ENCODE measurements around the gene NHERF1. TPM values are rescaled to one million over a fixed set of nuclear protein-coding genes. Genes with fewer than 3 reads are reported as not detected.

NHERF1 gene
- total RNA-seq, 1 donor from 2014 or later: 86.9 TPM

DNA sequence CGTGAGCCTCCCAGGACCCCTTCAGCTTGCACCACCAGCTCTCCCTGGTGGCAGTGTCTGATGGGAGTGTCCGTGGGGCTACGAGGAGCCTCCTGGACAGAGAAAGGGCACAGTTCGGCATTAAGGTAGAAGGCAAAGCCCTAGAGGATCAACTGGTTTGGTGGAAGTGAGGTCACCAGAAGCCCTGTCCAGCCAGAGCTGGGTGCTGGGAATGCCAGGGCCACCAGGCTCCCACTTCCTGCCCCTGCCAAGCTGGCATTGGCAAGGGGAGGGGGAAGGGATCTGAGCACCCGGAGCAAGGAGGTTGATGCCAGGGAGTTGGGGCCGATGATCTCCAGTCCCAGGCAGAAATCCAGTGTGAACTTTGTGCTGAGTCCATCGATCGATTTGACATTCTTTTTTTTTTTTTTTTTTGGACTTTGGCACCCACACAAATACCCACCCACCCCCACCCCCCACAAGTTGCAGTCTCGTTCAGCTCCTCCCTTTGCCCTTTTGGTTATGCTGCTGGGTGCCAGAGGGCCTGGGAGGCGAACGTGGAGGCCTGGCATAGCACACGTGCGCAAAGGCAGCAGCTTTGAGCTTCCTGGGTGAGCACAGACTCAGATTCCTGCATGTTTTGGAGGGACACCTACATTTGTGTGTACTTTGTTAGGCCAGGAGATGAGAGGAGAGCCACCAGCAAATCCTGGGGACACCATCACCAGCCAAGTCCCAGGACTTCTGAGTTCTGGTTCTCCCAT, 2.1 kb downstream of the NHERF1 start:
- H3K9me3 Mint-ChIP-seq: no peaks in the 10 kb centered on the region
- TF ChIP-seq, protein P1, sequence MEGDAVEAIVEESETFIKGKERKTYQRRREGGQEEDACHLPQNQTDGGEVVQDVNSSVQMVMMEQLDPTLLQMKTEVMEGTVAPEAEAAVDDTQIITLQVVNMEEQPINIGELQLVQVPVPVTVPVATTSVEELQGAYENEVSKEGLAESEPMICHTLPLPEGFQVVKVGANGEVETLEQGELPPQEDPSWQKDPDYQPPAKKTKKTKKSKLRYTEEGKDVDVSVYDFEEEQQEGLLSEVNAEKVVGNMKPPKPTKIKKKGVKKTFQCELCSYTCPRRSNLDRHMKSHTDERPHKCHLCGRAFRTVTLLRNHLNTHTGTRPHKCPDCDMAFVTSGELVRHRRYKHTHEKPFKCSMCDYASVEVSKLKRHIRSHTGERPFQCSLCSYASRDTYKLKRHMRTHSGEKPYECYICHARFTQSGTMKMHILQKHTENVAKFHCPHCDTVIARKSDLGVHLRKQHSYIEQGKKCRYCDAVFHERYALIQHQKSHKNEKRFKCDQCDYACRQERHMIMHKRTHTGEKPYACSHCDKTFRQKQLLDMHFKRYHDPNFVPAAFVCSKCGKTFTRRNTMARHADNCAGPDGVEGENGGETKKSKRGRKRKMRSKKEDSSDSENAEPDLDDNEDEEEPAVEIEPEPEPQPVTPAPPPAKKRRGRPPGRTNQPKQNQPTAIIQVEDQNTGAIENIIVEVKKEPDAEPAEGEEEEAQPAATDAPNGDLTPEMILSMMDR (conservative IDR thresholded peaks at IDR 0.05): no peak
- DNase-seq (ENCODE audit: extremely low spot score, unreplicated experiment): no peak
- peaks cover 17% of the 10 kb centered on the region for H3K27me3 Mint-ChIP-seq
- peak overlapping the region; percentile 94 for H3K27ac Mint-ChIP-seq
- peaks cover 10% of the 10 kb centered on the region for H3K36me3 Mint-ChIP-seq
- peak overlapping the region; percentile 98 for H3K4me3 Mint-ChIP-seq
- peaks cover 22% of the 10 kb centered on the region for H3K4me1 Mint-ChIP-seq (ENCODE audit: unreplicated experiment)

- Mint-ChIP-seq H3K9me3 (no peaks in the 10 kb centered on the region), H3K4me1 (ENCODE audit: unreplicated experiment) (peaks cover 15% of the 10 kb centered on the region)
- DNase-seq (ENCODE audit: extremely low spot score, unreplicated experiment): no peak
Measured at GRCh38 chr17:74752415-74752814, 4.0 kb downstream of the NHERF1 start.

GRCh38 chr17:74752822-74753401, 4.5 kb downstream of the NHERF1 start:
- Mint-ChIP-seq H3K4me1 (ENCODE audit: unreplicated experiment) (peaks cover 15% of the 10 kb centered on the region), H3K4me3 (peak overlapping the region; percentile 61), H3K36me3 (peaks cover 10% of the 10 kb centered on the region), H3K27me3 (peaks cover 17% of the 10 kb centered on the region), H3K27ac (peak overlapping the region; percentile 79), H3K9me3 (no peaks in the 10 kb centered on the region)
- DNase-seq (ENCODE audit: extremely low spot score, unreplicated experiment): no peak
- TF ChIP-seq, protein P1 (conservative IDR thresholded peaks at IDR 0.05): no peak

More at GRCh38 chr17:74752415-74752814, 4.0 kb downstream of the NHERF1 start:
- peak overlapping the region; percentile 61 for H3K4me3 Mint-ChIP-seq
- peaks cover 17% of the 10 kb centered on the region for H3K27me3 Mint-ChIP-seq
- TF ChIP-seq, protein P1 (conservative IDR thresholded peaks at IDR 0.05): no peak
- peak overlapping the region; percentile 79 for H3K27ac Mint-ChIP-seq
- H3K36me3 Mint-ChIP-seq: peaks cover 10% of the 10 kb centered on the region

- peaks cover 7% of the 10 kb centered on the region for H3K36me3 Mint-ChIP-seq
- H3K4me3 Mint-ChIP-seq: no peak overlapping the region
- TF ChIP-seq, protein P1 (conservative IDR thresholded peaks at IDR 0.05): no peak
- no peaks in the 10 kb centered on the region for H3K9me3 Mint-ChIP-seq
- peaks cover 22% of the 10 kb centered on the region for H3K4me1 Mint-ChIP-seq (ENCODE audit: unreplicated experiment)
- peaks cover 12% of the 10 kb centered on the region for H3K27me3 Mint-ChIP-seq
- DNase-seq (ENCODE audit: extremely low spot score, unreplicated experiment): no peak
- H3K27ac Mint-ChIP-seq: peak overlapping the region; percentile 78
Measured at GRCh38 chr17:74754832-74755231, 6.4 kb downstream of the NHERF1 start.

- Mint-ChIP-seq H3K27me3 (peaks cover 6% of the 10 kb centered on the region), H3K27ac (peak overlapping the region; percentile 78), H3K9me3 (no peaks in the 10 kb centered on the region), H3K4me1 (ENCODE audit: unreplicated experiment) (peaks cover 21% of the 10 kb centered on the region), H3K36me3 (peaks cover 7% of the 10 kb centered on the region), H3K4me3 (no peak overlapping the region)
- DNase-seq (ENCODE audit: extremely low spot score, unreplicated experiment): no peak
- TF ChIP-seq, protein P1 (conservative IDR thresholded peaks at IDR 0.05): no peak
Measured at GRCh38 chr17:74755533-74755932, 7.1 kb downstream of the NHERF1 start.

All from type B pancreatic cell (in vitro differentiated cells).